Esophagus muscularis mucosa (tissue), 4 donors: ENCODE results near the gene SLC25A26. TPM values are rescaled to one million over a fixed set of nuclear protein-coding genes. Genes with fewer than 3 reads are reported as not detected.

ENCODE experiments used
- DNase-seq: peaks from one replicate; pipeline ENCODE4 v3.0.0-alpha.2; 2017; ENCODE audit errors: extremely low spot score
- H3K27ac ChIP-seq, 4 donors: fragments of 200-600 bp; sonication (generic); replicated peaks in 1 of 4; 1 replicate in 3 of 4; 2 replicates in 1 of 4; pipeline ENCODE4 v1.5.1; 2016 to 2019; ENCODE audit warnings: mild to moderate bottlenecking in 1 of 4
- H3K27me3 ChIP-seq, 4 donors: fragments of 200-600 bp; sonication (generic); one replicate each; pipeline versions ENCODE4 v1.5.1 to v1.6.0; 2016 to 2019
- H3K36me3 ChIP-seq, 4 donors: fragments of 200-600 bp; sonication (generic); one replicate each; pipeline ENCODE4 v1.5.1; 2016 to 2019
- H3K4me1 ChIP-seq, 4 donors: fragments of 200-600 bp; sonication (generic); one replicate each; pipeline ENCODE4 v1.5.1; 2016 to 2019
- H3K4me3 ChIP-seq, 4 donors: fragments of 200-600 bp; sonication (generic); 1 replicate in 2 of 4; 2 replicates in 2 of 4; pipeline ENCODE4 v1.5.1; 2016 to 2019; ENCODE audit warnings: mild to moderate bottlenecking in 4 of 4, moderate library complexity in 1 of 4
- H3K9me3 ChIP-seq, 4 donors: fragments of 200-600 bp; sonication (generic); 1 replicate in 3 of 4; 2 replicates in 1 of 4; pipeline ENCODE4 v1.5.1; 2016 to 2019
- CTCF ChIP-seq, 3 experiments: fragments of 200-600 bp in 2 of 3; fragments of 450-650 bp in 1 of 3; sonication (generic) in 2 of 3; IDR thresholded peaks; one replicate each; pipeline ENCODE4 v1.5.1; 2017 to 2019; ENCODE audit warnings: antibody characterized with exemption in 3 of 3, mild to moderate bottlenecking in 2 of 3, moderate library complexity in 1 of 3
- EP300 ChIP-seq: sonication (generic); formaldehyde crosslinking; IDR thresholded peaks from one replicate; pipeline ENCODE4 v1.6.1; 2017; ENCODE audit warnings: antibody characterized with exemption
- POLR2A ChIP-seq: fragments of 450-650 bp; IDR thresholded peaks from one replicate; pipeline ENCODE4 v1.6.1; 2017; ENCODE audit warnings: antibody characterized with exemption, moderate library complexity, mild to moderate bottlenecking, low read depth
- POLR2AphosphoS5 ChIP-seq, 2 donors: sonication (generic); formaldehyde crosslinking; IDR thresholded peaks; one replicate each; pipeline ENCODE4 v1.6.1; 2017; ENCODE audit warnings: antibody characterized with exemption in 2 of 2
- WGBS: methylation state at CpG from one replicate; pipeline ENCODE4 v1.1.5; 2018; 5-methylcytosine and 5-hydroxymethylcytosine counted together
- intact Hi-C: fragments of 100-400 bp; cut with DNase I; formaldehyde crosslinking; loops from one replicate; pipeline ENCODE4 v1.15.1; 2023
- total RNA-seq, 4 donors: library from RNA; depleted of rRNA; stranded (reverse); fragments of >200 nt; gene quantifications; one replicate each; pipeline versions ENCODE4 v1.1.0 to v1.2.1, GENCODE V29; 2016

SLC25A26 gene
- total RNA-seq, 4 donors from 2014 or later = 23.0 to 39.0 (median 26.0) TPM

DNA sequence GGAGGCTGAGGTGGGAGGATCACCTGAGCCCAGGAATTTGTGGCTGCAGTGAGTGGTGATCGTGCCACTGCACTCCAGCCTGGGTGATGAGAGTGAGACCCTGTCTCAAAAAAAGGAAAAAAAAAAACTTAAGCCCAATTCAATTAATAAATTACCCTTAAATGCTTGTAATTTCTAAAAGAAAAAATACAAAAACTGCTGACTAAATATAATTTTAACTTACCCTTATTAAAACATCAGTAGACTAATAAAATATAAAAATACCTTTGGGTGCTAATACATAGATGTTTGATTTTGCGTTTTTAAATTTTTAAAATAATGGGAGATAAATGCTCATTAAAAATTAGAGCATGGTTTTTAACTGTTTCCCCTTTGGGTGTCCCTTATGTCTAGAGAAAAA is 17.5 kb upstream of the SLC25A26 start:
- intact Hi-C loops = no loop called here
- Histone ChIP-seq H3K27ac (no peak overlapping the region), H3K4me3 (no peak overlapping the region), H3K27me3 (peaks cover 0 to 6% (median 0%) of the 10 kb centered on the region in 4 donors), H3K36me3 (no peaks in the 10 kb centered on the region), H3K9me3 (no peaks in the 10 kb centered on the region), H3K4me1 (no peaks in the 10 kb centered on the region)
- no peak for DNase-seq
- TF ChIP-seq POLR2A (no peak), POLR2AphosphoS5 (IDR thresholded peaks at IDR 0.05) (no peak), CTCF (IDR thresholded peaks at IDR 0.05) (no peak), EP300 (no peak)
- 84% methylated on average over 2 of the region's 2 CpGs for WGBS

- intact Hi-C loops = no loop called here
- Histone ChIP-seq H3K27me3 (peaks cover 0 to 6% (median 0%) of the 10 kb centered on the region in 4 donors), H3K4me1 (no peaks in the 10 kb centered on the region), H3K27ac (no peak overlapping the region), H3K36me3 (no peaks in the 10 kb centered on the region), H3K9me3 (no peaks in the 10 kb centered on the region), H3K4me3 (no peak overlapping the region)
- DNase-seq = no peak
- WGBS = 96% methylated on average over 7 of the region's 7 CpGs
- TF ChIP-seq POLR2A (no peak), EP300 (no peak), CTCF (IDR thresholded peaks at IDR 0.05) (no peak), POLR2AphosphoS5 (IDR thresholded peaks at IDR 0.05) (no peak)
Measured at GRCh38 chr3:66206806-66207205, 14.0 kb upstream of the SLC25A26 start.

DNA sequence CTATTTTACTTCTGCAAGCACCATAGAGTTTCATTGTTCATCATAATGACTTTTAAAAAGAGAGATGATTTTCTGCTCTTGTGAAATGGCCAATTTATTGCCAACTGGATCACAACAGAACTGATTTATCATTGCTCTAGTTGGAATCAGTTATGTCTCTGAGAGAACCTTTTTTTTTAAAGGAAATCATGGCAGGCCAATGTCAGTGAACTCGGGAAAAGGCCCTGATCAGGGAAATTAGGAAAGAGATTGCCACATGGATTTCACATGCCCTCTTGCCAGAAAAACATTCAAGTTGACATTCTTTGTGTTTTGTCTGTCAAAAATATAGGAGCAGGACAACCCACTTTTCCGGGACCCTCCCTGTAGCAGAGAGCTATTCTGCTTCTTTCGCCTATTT is 12.6 kb upstream of the SLC25A26 start:
- Histone ChIP-seq H3K4me3 (no peak overlapping the region), H3K4me1 (no peaks in the 10 kb centered on the region), H3K27me3 (peaks cover 0 to 6% (median 0%) of the 10 kb centered on the region in 4 donors), H3K36me3 (no peaks in the 10 kb centered on the region), H3K27ac (no peak overlapping the region), H3K9me3 (no peaks in the 10 kb centered on the region)
- intact Hi-C loops = no loop called here
- TF ChIP-seq POLR2A (no peak), POLR2AphosphoS5 (IDR thresholded peaks at IDR 0.05) (no peak), CTCF (IDR thresholded peaks at IDR 0.05) (no peak), EP300 (no peak)
- WGBS = 86% methylated on average over 3 of the region's 3 CpGs
- no peak for DNase-seq

DNA sequence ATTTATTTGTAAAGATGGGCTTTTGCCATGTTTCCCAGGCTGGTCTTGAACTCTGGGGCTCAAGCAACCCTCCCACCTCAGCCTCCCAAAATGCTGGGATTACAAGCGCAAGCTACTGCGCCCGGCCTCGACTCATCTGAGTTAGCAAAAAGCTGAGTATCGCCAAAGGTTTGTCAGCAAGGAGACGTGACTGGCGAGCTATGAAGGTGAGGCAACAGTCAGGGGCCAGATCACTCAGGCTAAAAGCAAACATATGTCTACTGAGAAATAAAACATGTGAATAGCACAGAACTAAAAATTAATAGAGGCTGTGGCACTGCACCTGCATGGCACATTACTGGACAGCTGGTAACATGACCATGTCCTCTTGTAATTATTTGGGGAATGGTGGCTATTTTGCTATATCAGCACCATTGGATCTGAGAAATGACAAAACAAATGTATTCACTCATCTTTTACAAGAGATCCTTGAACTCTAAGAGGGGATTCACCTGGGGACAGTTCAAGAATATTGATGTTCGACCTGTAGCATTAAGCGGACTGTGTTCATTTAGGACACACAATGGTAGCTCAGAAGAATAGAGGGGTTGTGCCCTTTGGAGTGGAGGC is 10.0 kb upstream of the SLC25A26 start:
- DNase-seq = no peak
- Histone ChIP-seq H3K27ac (no peak overlapping the region), H3K27me3 (peaks cover 0 to 6% (median 0%) of the 10 kb centered on the region in 4 donors), H3K4me1 (no peaks in the 10 kb centered on the region), H3K36me3 (no peaks in the 10 kb centered on the region), H3K9me3 (no peaks in the 10 kb centered on the region), H3K4me3 (no peak overlapping the region)
- 85% methylated on average over 9 of the region's 9 CpGs for WGBS
- TF ChIP-seq EP300 = no peak
- no peak for TF ChIP-seq CTCF (IDR thresholded peaks at IDR 0.05)
- TF ChIP-seq POLR2AphosphoS5 (IDR thresholded peaks at IDR 0.05) = no peak
- no peak for TF ChIP-seq POLR2A
- intact Hi-C loops = no loop called here

DNA sequence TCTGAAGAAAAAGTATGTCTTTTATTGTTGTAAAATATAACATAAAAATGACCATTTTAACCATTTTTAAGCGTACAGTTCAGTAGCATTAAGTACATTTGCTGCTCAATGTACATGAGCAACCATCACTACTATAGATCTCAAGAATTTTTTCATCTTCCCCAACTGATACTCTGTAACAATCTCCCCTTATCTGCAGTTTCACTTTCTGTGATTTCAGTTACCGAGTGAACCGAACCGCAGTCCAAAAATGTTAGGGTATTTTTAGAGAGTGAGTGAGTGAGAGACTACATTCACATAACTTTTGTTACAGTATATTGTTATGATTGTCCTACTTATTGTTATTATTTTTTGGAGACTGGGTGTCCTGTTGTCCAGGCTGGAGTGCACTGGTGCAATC is 9.0 kb upstream of the SLC25A26 start:
- no peak overlapping the region for H3K27ac ChIP-seq
- no peaks in the 10 kb centered on the region for H3K4me1 ChIP-seq
- intact Hi-C loops = no loop called here
- WGBS = 85% methylated on average over 4 of the region's 4 CpGs
- H3K36me3 ChIP-seq = no peaks in the 10 kb centered on the region
- H3K9me3 ChIP-seq = no peaks in the 10 kb centered on the region
- peaks cover 0 to 5% (median 0%) of the 10 kb centered on the region in 4 donors for H3K27me3 ChIP-seq
- DNase-seq = no peak
- no peak overlapping the region for H3K4me3 ChIP-seq
- TF ChIP-seq CTCF (IDR thresholded peaks at IDR 0.05) (no peak), EP300 (no peak), POLR2AphosphoS5 (IDR thresholded peaks at IDR 0.05) (no peak), POLR2A (no peak)
